ENCODE measurements around the gene SH3GL1.
A peak's percentile ranks its signal among the peaks of the same experiment; 100 is the strongest.

The SH3GL1 gene

GRCh38 chr19:4390567-4391305 lies 9.6 kb downstream of the SH3GL1 start:
- H3K27me3 ChIP-seq (ENCODE audit: control insufficient read depth, insufficient read depth, low read length), result no peaks in the 10 kb centered on the region
- peak overlapping the region; percentile 51 for H3K4me3 ChIP-seq (ENCODE audit: low read length)
- no peaks in the 10 kb centered on the region for H3K36me3 ChIP-seq (ENCODE audit: control insufficient read depth, low read depth, low read length)
- H3K27ac ChIP-seq (ENCODE audit: low read length), result no peak overlapping the region
- peaks cover 26% of the 10 kb centered on the region for H3K4me1 ChIP-seq (ENCODE audit: control insufficient read depth, low read depth, low read length)
- no peaks in the 10 kb centered on the region for H3K9me3 ChIP-seq (ENCODE audit: control insufficient read depth, low read depth, low read length)
- peak overlapping the region; percentile 14 for H3K9ac ChIP-seq (ENCODE audit: low read length)

GRCh38 chr19:4390017-4390566 lies 10.3 kb downstream of the SH3GL1 start:
- H3K4me1 ChIP-seq (ENCODE audit: control insufficient read depth, low read depth, low read length), result peaks cover 26% of the 10 kb centered on the region
- no peaks in the 10 kb centered on the region for H3K27me3 ChIP-seq (ENCODE audit: control insufficient read depth, insufficient read depth, low read length)
- no peak overlapping the region for H3K27ac ChIP-seq (ENCODE audit: low read length)
- no peaks in the 10 kb centered on the region for H3K9me3 ChIP-seq (ENCODE audit: control insufficient read depth, low read depth, low read length)
- H3K9ac ChIP-seq (ENCODE audit: low read length), result peak overlapping the region; percentile 14
- H3K36me3 ChIP-seq (ENCODE audit: control insufficient read depth, low read depth, low read length), result no peaks in the 10 kb centered on the region
- peak overlapping the region; percentile 51 for H3K4me3 ChIP-seq (ENCODE audit: low read length)

- H3K27me3 ChIP-seq (ENCODE audit: control insufficient read depth, insufficient read depth, low read length), result no peaks in the 10 kb centered on the region
- H3K9me3 ChIP-seq (ENCODE audit: control insufficient read depth, low read depth, low read length), result no peaks in the 10 kb centered on the region
- H3K4me1 ChIP-seq (ENCODE audit: control insufficient read depth, low read depth, low read length), result peaks cover 26% of the 10 kb centered on the region
- H3K36me3 ChIP-seq (ENCODE audit: control insufficient read depth, low read depth, low read length), result no peaks in the 10 kb centered on the region
- peak overlapping the region; percentile 51 for H3K4me3 ChIP-seq (ENCODE audit: low read length)
- H3K27ac ChIP-seq (ENCODE audit: low read length), result no peak overlapping the region
- H3K9ac ChIP-seq (ENCODE audit: low read length), result peak overlapping the region; percentile 14
Measured at GRCh38 chr19:4389511-4390016, 10.8 kb downstream of the SH3GL1 start.

GRCh38 chr19:4389064-4389375 lies 11.3 kb downstream of the SH3GL1 start:
- Histone ChIP-seq H3K9ac (ENCODE audit: low read length) (no peak overlapping the region), H3K27ac (ENCODE audit: low read length) (no peak overlapping the region), H3K4me3 (ENCODE audit: low read length) (no peak overlapping the region), H3K36me3 (ENCODE audit: control insufficient read depth, low read depth, low read length) (no peaks in the 10 kb centered on the region), H3K4me1 (ENCODE audit: control insufficient read depth, low read depth, low read length) (peaks cover 26% of the 10 kb centered on the region), H3K9me3 (ENCODE audit: control insufficient read depth, low read depth, low read length) (no peaks in the 10 kb centered on the region), H3K27me3 (ENCODE audit: control insufficient read depth, insufficient read depth, low read length) (no peaks in the 10 kb centered on the region)

- no peaks in the 10 kb centered on the region for H3K27me3 ChIP-seq (ENCODE audit: control insufficient read depth, insufficient read depth, low read length)
- no peak overlapping the region for H3K4me3 ChIP-seq (ENCODE audit: low read length)
- H3K9me3 ChIP-seq (ENCODE audit: control insufficient read depth, low read depth, low read length), result no peaks in the 10 kb centered on the region
- no peaks in the 10 kb centered on the region for H3K36me3 ChIP-seq (ENCODE audit: control insufficient read depth, low read depth, low read length)
- H3K27ac ChIP-seq (ENCODE audit: low read length), result no peak overlapping the region
- no peak overlapping the region for H3K9ac ChIP-seq (ENCODE audit: low read length)
- H3K4me1 ChIP-seq (ENCODE audit: control insufficient read depth, low read depth, low read length), result peaks cover 26% of the 10 kb centered on the region
Measured at GRCh38 chr19:4388337-4389063, 11.8 kb downstream of the SH3GL1 start.

GRCh38 chr19:4386041-4386782 lies 14.1 kb downstream of the SH3GL1 start:
- H3K9ac ChIP-seq (ENCODE audit: low read length), result no peak overlapping the region
- H3K9me3 ChIP-seq (ENCODE audit: control insufficient read depth, low read depth, low read length), result no peaks in the 10 kb centered on the region
- peaks cover 22% of the 10 kb centered on the region for H3K4me1 ChIP-seq (ENCODE audit: control insufficient read depth, low read depth, low read length)
- no peaks in the 10 kb centered on the region for H3K27me3 ChIP-seq (ENCODE audit: control insufficient read depth, insufficient read depth, low read length)
- no peak overlapping the region for H3K4me3 ChIP-seq (ENCODE audit: low read length)
- no peak overlapping the region for H3K27ac ChIP-seq (ENCODE audit: low read length)
- H3K36me3 ChIP-seq (ENCODE audit: control insufficient read depth, low read depth, low read length), result no peaks in the 10 kb centered on the region

GRCh38 chr19:4385291-4386040 lies 14.9 kb downstream of the SH3GL1 start:
- no peaks in the 10 kb centered on the region for H3K9me3 ChIP-seq (ENCODE audit: control insufficient read depth, low read depth, low read length)
- H3K36me3 ChIP-seq (ENCODE audit: control insufficient read depth, low read depth, low read length), result no peaks in the 10 kb centered on the region
- peaks cover 16% of the 10 kb centered on the region for H3K4me1 ChIP-seq (ENCODE audit: control insufficient read depth, low read depth, low read length)
- no peaks in the 10 kb centered on the region for H3K27me3 ChIP-seq (ENCODE audit: control insufficient read depth, insufficient read depth, low read length)
- H3K9ac ChIP-seq (ENCODE audit: low read length), result no peak overlapping the region
- H3K4me3 ChIP-seq (ENCODE audit: low read length), result no peak overlapping the region
- no peak overlapping the region for H3K27ac ChIP-seq (ENCODE audit: low read length)

- no peak overlapping the region for H3K27ac ChIP-seq (ENCODE audit: low read length)
- H3K36me3 ChIP-seq (ENCODE audit: control insufficient read depth, low read depth, low read length), result no peaks in the 10 kb centered on the region
- H3K27me3 ChIP-seq (ENCODE audit: control insufficient read depth, insufficient read depth, low read length), result no peaks in the 10 kb centered on the region
- no peak overlapping the region for H3K9ac ChIP-seq (ENCODE audit: low read length)
- H3K4me3 ChIP-seq (ENCODE audit: low read length), result no peak overlapping the region
- H3K9me3 ChIP-seq (ENCODE audit: control insufficient read depth, low read depth, low read length), result no peaks in the 10 kb centered on the region
- H3K4me1 ChIP-seq (ENCODE audit: control insufficient read depth, low read depth, low read length), result peaks cover 17% of the 10 kb centered on the region
Measured at GRCh38 chr19:4380254-4380727, 20.1 kb downstream of the SH3GL1 start.

GRCh38 chr19:4379383-4380253 lies 20.7 kb downstream of the SH3GL1 start:
- Histone ChIP-seq H3K4me1 (ENCODE audit: control insufficient read depth, low read depth, low read length) (peaks cover 24% of the 10 kb centered on the region), H3K27me3 (ENCODE audit: control insufficient read depth, insufficient read depth, low read length) (no peaks in the 10 kb centered on the region), H3K4me3 (ENCODE audit: low read length) (no peak overlapping the region), H3K9me3 (ENCODE audit: control insufficient read depth, low read depth, low read length) (no peaks in the 10 kb centered on the region), H3K27ac (ENCODE audit: low read length) (no peak overlapping the region), H3K36me3 (ENCODE audit: control insufficient read depth, low read depth, low read length) (no peaks in the 10 kb centered on the region), H3K9ac (ENCODE audit: low read length) (no peak overlapping the region)

- H3K27ac ChIP-seq (ENCODE audit: low read length), result no peak overlapping the region
- H3K9me3 ChIP-seq (ENCODE audit: control insufficient read depth, low read depth, low read length), result no peaks in the 10 kb centered on the region
- H3K9ac ChIP-seq (ENCODE audit: low read length), result no peak overlapping the region
- H3K4me1 ChIP-seq (ENCODE audit: control insufficient read depth, low read depth, low read length), result peaks cover 24% of the 10 kb centered on the region
- H3K4me3 ChIP-seq (ENCODE audit: low read length), result no peak overlapping the region
- no peaks in the 10 kb centered on the region for H3K27me3 ChIP-seq (ENCODE audit: control insufficient read depth, insufficient read depth, low read length)
- H3K36me3 ChIP-seq (ENCODE audit: control insufficient read depth, low read depth, low read length), result no peaks in the 10 kb centered on the region
Measured at GRCh38 chr19:4378886-4379285, 21.5 kb downstream of the SH3GL1 start.

All from iPS-18a (cell line).